NAMALWA (cell line): ENCODE results near the gene AKNA.

ENCODE experiments used
- DNase-seq: peaks from one replicate; pipeline ENCODE4 v3.0.0-alpha.2; 2015; ENCODE audit warnings: low spot score

AKNA gene

DNA sequence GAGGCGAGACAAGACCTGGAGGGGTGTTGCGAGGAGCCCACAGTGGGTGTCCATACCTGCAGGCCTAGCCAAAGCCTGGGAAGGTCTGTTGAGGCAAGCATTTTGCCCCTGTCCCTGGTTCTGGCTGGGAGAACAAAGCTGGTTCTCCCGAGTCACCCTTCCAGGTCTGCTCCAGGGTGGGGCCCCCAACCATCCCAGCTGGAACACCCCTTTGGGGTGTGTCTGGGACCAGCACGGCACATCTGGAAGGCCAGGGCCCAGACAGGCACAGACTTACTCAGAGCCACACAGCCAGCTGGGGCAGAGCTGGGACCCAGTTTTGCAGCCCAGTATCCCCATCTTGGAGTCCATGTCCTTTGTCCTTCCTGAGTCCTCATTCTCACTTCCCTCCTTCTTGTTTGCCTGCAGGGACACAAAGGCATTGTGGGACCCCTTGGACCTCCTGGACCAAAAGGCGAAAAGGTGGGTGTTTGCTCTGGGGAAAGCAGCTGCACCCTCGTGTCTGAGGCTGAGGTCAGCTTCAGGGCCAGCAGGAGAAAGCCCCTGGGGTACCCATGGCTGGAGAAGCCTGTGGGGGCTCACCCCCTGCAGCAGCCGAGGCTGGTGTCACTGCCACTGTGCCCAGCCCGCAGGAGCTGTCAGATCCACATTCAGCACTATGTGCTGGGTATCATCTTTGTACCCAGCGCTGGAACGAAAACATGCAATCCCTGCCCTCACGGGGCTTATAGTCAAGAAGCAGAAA is 103.3 kb downstream of the AKNA start:
- DNase-seq, result no peak
